ENCODE data around the gene TMCC1. TPM values are rescaled to one million over a fixed set of nuclear protein-coding genes. Genes with fewer than 3 reads are reported as not detected.

TMCC1 gene
- total RNA-seq, 4 donors from 2014 or later: 4.1 to 21.8 (median 14.5) TPM

- no peak for DNase-seq
- Histone ChIP-seq H3K27me3 (no peaks in the 10 kb centered on the region), H3K4me3 (no peak overlapping the region), H3K36me3 (no peaks in the 10 kb centered on the region), H3K27ac (no peak overlapping the region), H3K9me3 (no peaks in the 10 kb centered on the region), H3K4me1 (no peaks in the 10 kb centered on the region)
- intact Hi-C loops (cut with DNase I; ENCODE audit: low total_unique reads) (no loop called here), in situ Hi-C loops (cut with MboI; ENCODE audit: low pct_ligation_motif_present in 1 of 4, low pct_unique_long_range_greater_than_20kb in 1 of 4, low sequenced_read_pairs in 3 of 4) (no loop called here)
- WGBS, 2 donors (ENCODE audit: low coverage in 1 of 2): 78 to 79% methylated on average over 2 of the region's 2 CpGs
- TF ChIP-seq POLR2A (IDR thresholded peaks at IDR 0.05) (no peak), EP300 (IDR thresholded peaks at IDR 0.05; ENCODE audit: low read depth) (no peak), POLR2AphosphoS5 (IDR thresholded peaks at IDR 0.05) (no peak)
These were observed 189.6 kb downstream of the TMCC1 start for GRCh38 chr3:129703913-129704312.

GRCh38 chr3:129702934-129703712 lies 190.4 kb downstream of the TMCC1 start:
- H3K4me3 ChIP-seq: no peak overlapping the region
- in situ Hi-C loops (cut with MboI; ENCODE audit: low pct_ligation_motif_present in 1 of 4, low pct_unique_long_range_greater_than_20kb in 1 of 4, low sequenced_read_pairs in 3 of 4) (no loop called here), intact Hi-C loops (cut with DNase I; ENCODE audit: low total_unique reads) (no loop called here)
- WGBS, 2 donors (ENCODE audit: low coverage in 1 of 2): 93 to 96% methylated on average over 10 of the region's 10 CpGs
- H3K9me3 ChIP-seq: no peaks in the 10 kb centered on the region
- no peaks in the 10 kb centered on the region for H3K36me3 ChIP-seq
- H3K27me3 ChIP-seq: no peaks in the 10 kb centered on the region
- H3K4me1 ChIP-seq: no peaks in the 10 kb centered on the region
- TF ChIP-seq EP300 (IDR thresholded peaks at IDR 0.05; ENCODE audit: low read depth): no peak
- no peak for TF ChIP-seq POLR2AphosphoS5 (IDR thresholded peaks at IDR 0.05)
- no peak for TF ChIP-seq CTCF (IDR thresholded peaks at IDR 0.05)
- TF ChIP-seq POLR2A (IDR thresholded peaks at IDR 0.05): no peak
- H3K27ac ChIP-seq: no peak overlapping the region
- no peak for DNase-seq

- in situ Hi-C loops (cut with MboI; ENCODE audit: low pct_ligation_motif_present in 1 of 4, low pct_unique_long_range_greater_than_20kb in 1 of 4, low sequenced_read_pairs in 3 of 4) (no loop called here), intact Hi-C loops (cut with DNase I; ENCODE audit: low total_unique reads) (no loop called here)
These were observed 192.3 kb downstream of the TMCC1 start for GRCh38 chr3:129701161-129701560.

GRCh38 chr3:129699612-129700011 lies 193.9 kb downstream of the TMCC1 start:
- WGBS, 2 donors (ENCODE audit: low coverage in 1 of 2): 87% methylated on average over 1 of the region's 1 CpG; no CpG with 5 or more reads in 1 of the 2 donors
- H3K9me3 ChIP-seq: no peaks in the 10 kb centered on the region
- TF ChIP-seq POLR2A (IDR thresholded peaks at IDR 0.05) (no peak), EP300 (IDR thresholded peaks at IDR 0.05; ENCODE audit: low read depth) (no peak), POLR2AphosphoS5 (IDR thresholded peaks at IDR 0.05) (no peak), CTCF (IDR thresholded peaks at IDR 0.05) (no peak)
- H3K4me1 ChIP-seq: no peaks in the 10 kb centered on the region
- no peak overlapping the region for H3K27ac ChIP-seq
- in situ Hi-C loops (cut with MboI; ENCODE audit: low pct_ligation_motif_present in 1 of 4, low pct_unique_long_range_greater_than_20kb in 1 of 4, low sequenced_read_pairs in 3 of 4) (no loop called here), intact Hi-C loops (cut with DNase I; ENCODE audit: low total_unique reads) (no loop called here)
- no peaks in the 10 kb centered on the region for H3K27me3 ChIP-seq
- H3K4me3 ChIP-seq: no peak overlapping the region
- DNase-seq: no peak
- peaks cover 0 to 8% (median 0%) of the 10 kb centered on the region in 4 donors for H3K36me3 ChIP-seq

More at GRCh38 chr3:129701161-129701560, 192.3 kb downstream of the TMCC1 start:
- TF ChIP-seq POLR2AphosphoS5 (IDR thresholded peaks at IDR 0.05) (no peak), POLR2A (IDR thresholded peaks at IDR 0.05) (no peak), EP300 (IDR thresholded peaks at IDR 0.05; ENCODE audit: low read depth) (no peak), CTCF (IDR thresholded peaks at IDR 0.05) (no peak)
- WGBS, 2 donors (ENCODE audit: low coverage in 1 of 2): 89 to 95% methylated on average over 4 of the region's 4 CpGs
- no peaks in the 10 kb centered on the region for H3K4me1 ChIP-seq
- peaks cover 0 to 8% (median 0%) of the 10 kb centered on the region in 4 donors for H3K36me3 ChIP-seq
- H3K27me3 ChIP-seq: no peaks in the 10 kb centered on the region
- no peak overlapping the region for H3K4me3 ChIP-seq
- no peaks in the 10 kb centered on the region for H3K9me3 ChIP-seq
- DNase-seq: no peak
- no peak overlapping the region for H3K27ac ChIP-seq

All from transverse colon (tissue), 4 donors.